GM21390 (cell line): ENCODE measurements around the gene RNU5B-1.
"Not testable (repeated sequence)": the region's sequence is repeated elsewhere in the genome, so short reads cannot be mapped to it uniquely, and the experiment has no call there.

Source experiments
- ATAC-seq: cut with Tn5 transposase; IDR thresholded peaks from one replicate; pipeline ENCODE4 v1.9.1; 2021; ENCODE audit not compliant: unreplicated experiment

Gene RNU5B-1

GRCh38 chr15:65304381-65305149 is at the start of gene RNU5B-1:
Gene RNU5B-1, plus strand, starts transcription at chr15:65304677.
- peak; percentile 71 for ATAC-seq

- ATAC-seq = no peak
Observed at GRCh38 chr15:65254758-65255157, 49.7 kb upstream of the RNU5B-1 start.

GRCh38 chr15:65255486-65256140 is 48.9 kb upstream of the RNU5B-1 start:
- ATAC-seq = no peak

GRCh38 chr15:65258375-65259262 is 45.9 kb upstream of the RNU5B-1 start:
- no peak for ATAC-seq

GRCh38 chr15:65259367-65259797 is 45.1 kb upstream of the RNU5B-1 start:
- no peak for ATAC-seq

- no peak for ATAC-seq
Observed at GRCh38 chr15:65260968-65261367, 43.5 kb upstream of the RNU5B-1 start.

- ATAC-seq = no peak
Observed at GRCh38 chr15:65263313-65263712, 41.2 kb upstream of the RNU5B-1 start.

- ATAC-seq = no peak
Observed at GRCh38 chr15:65264863-65265430, 39.5 kb upstream of the RNU5B-1 start.

GRCh38 chr15:65266469-65266868 is 38.0 kb upstream of the RNU5B-1 start:
- ATAC-seq = no peak

- ATAC-seq = no peak
Observed at GRCh38 chr15:65268411-65268810, 36.1 kb upstream of the RNU5B-1 start.

GRCh38 chr15:65270811-65271545 is 33.5 kb upstream of the RNU5B-1 start:
- ATAC-seq = not testable (repeated sequence)

- ATAC-seq = no peak
Observed at GRCh38 chr15:65275104-65275727, 29.3 kb upstream of the RNU5B-1 start.

- ATAC-seq = no peak
Observed at GRCh38 chr15:65275728-65276126, 28.8 kb upstream of the RNU5B-1 start.

GRCh38 chr15:65277015-65277414 is 27.5 kb upstream of the RNU5B-1 start:
- no peak for ATAC-seq

GRCh38 chr15:65278480-65278879 is 26.0 kb upstream of the RNU5B-1 start:
- ATAC-seq = no peak

GRCh38 chr15:65285291-65286068 is 19.0 kb upstream of the RNU5B-1 start:
- no peak for ATAC-seq

GRCh38 chr15:65286069-65286703 is 18.3 kb upstream of the RNU5B-1 start:
- ATAC-seq = peak; percentile 33

GRCh38 chr15:65286704-65287519 is 17.6 kb upstream of the RNU5B-1 start, which contains the start of gene PARP16:
Gene PARP16, minus strand, starts transcription at chr15:65286883. Its CDS starts 457 bp downstream, at chr15:65286426.
- peak; percentile 90 for ATAC-seq
